Stimulated activated CD8-positive, alpha-beta memory T cell treated with anti-CD3 and anti-CD28 coated beads, Interleukin-7, amount 100 ng/mL, for 1 hour (primary cell): Measurements from ENCODE around the gene FGF4.
A peak's percentile ranks its signal among the peaks of the same experiment; 100 is the strongest.

Experiments used
- DNase-seq, 2 donors: peaks; one replicate each; pipeline ENCODE4 v3.0.0-alpha.2; 2020; ENCODE audit warnings: low read depth in 2 of 2

Gene FGF4

GRCh38 chr11:69807106-69807815 lies 32.1 kb upstream of the FGF4 start:
- DNase-seq = no peak

- DNase-seq = no peak
Measured at GRCh38 chr11:69804769-69805508, 29.8 kb upstream of the FGF4 start.

- no peak for DNase-seq
Measured at GRCh38 chr11:69803604-69804218, 28.6 kb upstream of the FGF4 start.

DNA sequence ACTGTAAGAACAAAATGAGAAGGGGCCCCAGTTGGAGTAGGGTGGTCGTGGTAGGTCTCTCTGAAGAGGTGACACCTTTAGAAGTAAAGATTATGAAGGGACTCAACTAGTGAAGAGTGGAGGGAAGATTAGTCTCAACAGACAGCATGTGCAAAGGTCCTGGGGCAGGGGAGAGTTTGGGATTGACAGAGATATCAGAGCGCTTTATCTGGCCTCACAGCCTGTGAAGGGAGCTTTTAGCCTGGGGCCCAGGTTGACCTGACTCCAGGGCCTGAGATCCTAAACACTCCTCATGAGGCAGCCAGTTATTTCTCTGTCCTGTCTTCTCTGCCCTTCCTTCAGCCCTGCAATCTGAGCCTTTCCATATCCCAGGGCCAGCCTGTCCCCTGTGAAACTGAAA lies 27.9 kb upstream of the FGF4 start:
- DNase-seq = no peak

- DNase-seq = no peak
Measured at GRCh38 chr11:69802590-69802989, 27.4 kb upstream of the FGF4 start.

- peak in 1 of 2 donors; percentile 5 for DNase-seq
Measured at GRCh38 chr11:69801513-69802335, 26.6 kb upstream of the FGF4 start.

DNA sequence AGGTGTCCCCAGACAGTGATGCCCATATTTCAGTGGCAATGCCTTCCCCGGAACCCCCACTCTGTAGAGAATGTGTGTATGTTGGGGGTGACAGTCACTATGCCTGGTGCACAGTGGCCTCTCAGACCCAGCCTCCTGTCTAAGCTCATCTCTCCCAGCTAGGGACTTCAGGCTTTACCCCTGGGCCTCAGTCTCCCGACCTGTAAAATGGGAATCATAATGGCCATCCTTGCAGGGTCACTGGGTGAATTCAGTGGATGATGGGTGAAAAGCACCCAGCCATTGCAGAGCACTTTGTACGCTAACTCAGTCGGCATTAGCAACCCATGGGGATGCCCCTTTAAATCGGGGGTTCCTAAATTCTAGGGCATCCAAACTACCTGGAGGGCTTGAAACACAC lies 25.1 kb upstream of the FGF4 start:
- no peak for DNase-seq

- DNase-seq = no peak
Measured at GRCh38 chr11:69799582-69799981, 24.4 kb upstream of the FGF4 start.

- DNase-seq = no peak
Measured at GRCh38 chr11:69799097-69799496, 24.0 kb upstream of the FGF4 start.

- DNase-seq = no peak
Measured at GRCh38 chr11:69797737-69798528, 22.8 kb upstream of the FGF4 start.

GRCh38 chr11:69797156-69797555 lies 22.0 kb upstream of the FGF4 start:
- no peak for DNase-seq

DNA sequence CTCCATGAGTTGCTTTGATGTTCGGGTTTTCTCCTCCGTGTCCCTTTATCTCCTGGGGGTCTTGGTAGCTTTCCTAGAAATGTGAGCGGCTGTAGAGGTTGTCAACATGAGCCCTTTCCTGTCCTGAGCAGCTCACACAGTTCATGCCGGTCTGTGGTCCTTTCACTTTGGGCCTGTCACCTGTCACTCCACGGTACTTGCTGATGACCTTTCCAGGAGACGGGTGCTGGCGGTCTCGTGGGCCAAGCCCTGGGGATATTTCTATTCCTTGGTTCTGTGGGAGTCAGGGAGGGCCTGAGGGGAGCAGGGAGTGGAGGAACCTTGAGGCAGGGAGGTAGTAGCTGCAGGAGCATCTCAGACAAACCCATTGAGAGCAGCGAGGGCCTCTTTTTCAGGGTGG lies 20.9 kb upstream of the FGF4 start:
- no peak for DNase-seq

DNA sequence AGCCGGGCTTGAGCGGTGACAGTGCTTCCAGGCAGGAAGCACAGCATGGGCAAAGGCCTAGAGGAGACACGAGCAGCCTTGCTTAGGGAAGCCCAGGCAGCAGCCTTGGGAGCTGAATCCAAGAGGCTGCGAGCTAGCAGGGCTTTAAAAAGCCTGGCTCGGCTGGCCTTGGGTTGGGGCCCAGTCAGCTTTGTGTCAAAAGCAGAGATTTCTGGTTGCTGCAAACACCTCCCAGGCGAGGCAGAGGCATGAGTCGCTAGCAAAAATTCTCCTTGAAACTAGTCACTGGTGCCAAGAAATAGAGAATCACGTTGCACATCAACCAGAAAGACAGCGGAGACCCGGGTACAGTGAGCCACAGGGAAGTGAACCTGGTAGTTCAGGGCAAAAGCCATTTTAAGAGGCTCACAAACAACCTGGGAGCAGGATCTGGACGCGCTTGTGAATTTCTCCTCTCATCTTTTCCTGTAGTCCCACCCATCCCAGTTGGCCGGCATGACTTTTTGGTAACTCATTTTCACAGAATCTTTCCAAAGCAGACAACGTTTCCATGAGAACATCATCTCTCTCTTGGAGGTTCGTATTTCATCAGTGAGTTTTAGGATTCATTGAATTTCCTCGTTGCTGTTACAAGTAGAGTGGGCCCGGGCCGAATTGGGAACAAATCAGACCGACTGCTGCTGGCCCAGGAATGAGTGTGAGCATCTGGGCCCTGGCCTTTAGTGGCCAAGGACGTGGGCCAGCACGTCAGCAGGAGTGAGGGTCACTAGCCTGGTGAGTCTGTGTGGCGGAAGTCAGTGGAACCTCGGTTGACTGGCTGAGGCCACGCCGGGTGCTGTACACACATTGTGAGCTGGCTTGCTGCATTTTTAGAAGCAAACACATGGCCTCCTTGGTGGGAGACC lies 16.4 kb upstream of the FGF4 start:
- no peak for DNase-seq

DNA sequence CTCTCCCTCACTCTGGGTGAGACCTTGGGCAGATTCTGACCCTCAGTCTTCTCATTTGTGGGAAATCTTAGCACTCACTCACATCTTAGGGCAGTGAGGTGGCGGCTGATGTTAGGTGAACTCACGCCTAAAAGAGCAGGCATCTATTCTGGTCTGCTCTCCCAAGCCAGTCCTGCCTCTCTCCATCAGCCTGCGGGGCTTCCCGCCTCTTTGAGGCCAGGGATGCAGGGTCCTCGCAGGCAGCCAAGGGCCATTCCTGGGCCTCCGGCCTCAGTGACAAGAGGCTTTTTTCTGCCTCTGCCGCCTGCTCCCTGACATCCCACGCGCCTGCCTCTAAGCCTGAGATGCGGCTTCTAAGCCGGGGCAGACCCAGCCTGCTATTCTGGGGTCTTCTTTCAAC lies 13.8 kb upstream of the FGF4 start:
- DNase-seq = no peak

DNA sequence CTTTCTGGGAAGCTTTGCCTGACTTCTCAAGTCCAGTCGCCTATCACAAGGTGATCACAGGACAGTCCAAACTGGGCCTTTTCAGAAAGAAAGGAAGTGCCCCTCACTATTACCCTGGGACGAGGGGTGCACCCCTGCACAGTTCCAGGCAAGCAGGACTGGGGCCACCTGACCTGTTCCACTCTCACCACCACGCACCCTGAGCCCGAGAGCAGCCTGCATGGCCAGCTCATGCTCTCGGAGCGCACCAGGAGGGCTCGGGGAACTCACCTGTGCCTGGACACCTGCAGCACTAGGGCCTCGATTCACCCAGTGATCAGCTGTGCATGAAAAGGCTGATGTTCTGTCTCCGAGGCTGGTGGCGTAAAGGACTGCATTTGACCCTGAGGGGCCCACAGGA lies 12.8 kb upstream of the FGF4 start:
- no peak for DNase-seq

DNA sequence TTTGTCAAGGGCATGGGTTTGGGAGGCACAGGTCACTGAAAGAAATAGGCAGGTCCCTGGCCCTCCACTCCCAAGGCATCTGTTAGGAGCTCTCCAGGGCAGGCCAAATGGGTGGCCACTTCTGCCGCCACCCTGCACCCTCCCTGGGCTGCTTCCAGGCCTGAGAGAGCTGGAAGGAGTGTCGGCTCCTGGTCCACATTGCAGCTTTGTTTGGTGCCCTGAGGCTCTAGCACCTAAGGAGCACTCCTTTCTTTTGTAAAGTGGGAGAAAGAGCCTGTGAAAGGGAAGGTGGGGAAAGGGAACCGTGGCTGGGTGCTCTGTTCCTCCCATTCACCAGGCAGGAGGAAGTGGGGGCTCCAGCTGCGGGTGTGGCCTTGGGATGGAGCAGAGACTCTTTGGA lies 12.3 kb upstream of the FGF4 start:
- no peak for DNase-seq

GRCh38 chr11:69781241-69781640 lies 6.1 kb upstream of the FGF4 start:
- no peak for DNase-seq

DNA sequence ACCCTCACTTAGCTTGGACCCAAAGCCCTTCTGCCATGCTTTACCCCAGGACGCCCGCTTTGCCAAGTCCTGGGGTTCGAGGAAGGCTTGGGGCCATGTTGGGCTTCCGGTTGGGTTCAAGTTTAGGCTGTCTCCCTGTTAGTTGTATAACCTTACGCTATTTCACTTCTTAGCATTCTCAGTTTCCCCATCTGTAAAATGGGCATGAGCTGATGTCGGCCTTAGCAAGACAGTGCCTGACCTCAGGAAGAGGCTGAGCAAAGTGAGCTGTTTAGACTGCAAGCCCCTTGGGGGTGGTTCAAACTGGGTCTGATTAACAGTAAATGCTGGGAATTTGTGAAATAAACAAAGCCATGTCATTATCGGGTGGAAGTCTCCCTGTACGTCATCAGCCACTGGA lies 3.2 kb upstream of the FGF4 start:
- no peak for DNase-seq

DNA sequence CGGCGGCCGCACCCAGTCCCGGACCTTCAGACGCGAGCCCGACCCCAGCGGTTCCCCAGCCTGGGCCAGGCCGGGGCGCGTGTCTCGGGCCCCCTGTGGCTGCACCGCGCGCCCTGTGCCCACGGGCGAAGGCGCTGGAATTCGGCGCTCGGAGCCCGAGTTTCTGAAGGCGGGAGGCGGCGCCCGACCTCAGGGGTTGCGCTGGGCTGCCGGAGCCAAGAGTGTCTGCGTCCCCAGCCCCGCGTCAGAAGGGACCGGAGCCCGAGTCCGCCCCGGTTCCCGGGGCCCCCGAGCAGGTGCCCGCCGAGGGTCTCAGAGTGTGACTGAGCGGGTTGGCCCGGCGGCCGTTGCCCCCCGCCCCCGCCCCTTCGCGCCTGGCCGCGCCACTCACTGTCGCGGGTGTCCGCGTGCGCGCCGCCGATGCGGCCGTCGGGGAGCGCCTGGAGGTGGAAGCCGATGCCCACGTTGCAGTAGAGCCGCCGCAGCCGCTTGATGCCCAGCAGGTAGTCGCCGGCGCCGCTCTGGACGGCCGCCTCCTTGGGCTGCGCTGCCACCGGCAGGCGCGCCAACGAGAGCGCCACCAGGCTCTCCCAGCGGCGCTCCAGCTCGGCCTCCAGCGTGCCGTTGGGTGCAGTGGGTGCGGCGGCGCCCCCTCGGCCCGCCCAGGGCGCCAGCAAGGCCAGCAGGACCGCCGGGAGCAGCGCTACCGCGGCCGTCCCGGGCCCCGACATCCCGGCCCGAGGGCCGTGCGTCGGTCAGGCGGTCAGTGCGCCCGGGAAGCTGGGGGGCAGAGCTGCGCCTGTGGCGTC lies 583 bp downstream of the FGF4 start:
- DNase-seq = no peak
